GM23338 (cell line): ENCODE data around the gene NFIB. TPM values are rescaled to one million over a fixed set of nuclear protein-coding genes. Genes with fewer than 3 reads are reported as not detected.

Source experiments
- ATAC-seq: fragments of 200-7000 bp; cut with Tn5 transposase; 3 replicates; pipeline ENCODE4 v1.9.1; 2020
- DNase-seq: peaks from one replicate; pipeline ENCODE4 v3.0.0-alpha.2; 2015; ENCODE audit warnings: low spot score
- H2AFZ ChIP-seq: fragments of 200-600 bp; sonication (generic); 2 replicates; pipeline ENCODE4 v1.8.0; 2016; ENCODE audit warnings: antibody characterized with exemption, mild to moderate bottlenecking, moderate library complexity
- H3F3A ChIP-seq: fragments of 200-600 bp; sonication (generic); replicated peaks from 2 replicates; pipeline ENCODE4 v1.8.0; 2017; ENCODE audit warnings: antibody characterized with exemption, mixed run types, low read depth
- H3K27ac ChIP-seq: fragments of 200-600 bp; sonication (generic); 2 replicates; pipeline ENCODE4 v1.6.1; 2016; ENCODE audit warnings: low read depth
- H3K27me3 ChIP-seq: fragments of 200-600 bp; sonication (generic); 2 replicates; pipeline ENCODE4 v1.8.0; 2016; ENCODE audit warnings: mild to moderate bottlenecking, mixed run types, moderate library complexity; ENCODE audit not compliant: insufficient read depth
- H3K36me3 ChIP-seq: fragments of 200-600 bp; sonication (generic); 2 replicates; pipeline ENCODE4 v1.8.0; 2016; ENCODE audit warnings: mild to moderate bottlenecking; ENCODE audit not compliant: insufficient read depth
- H3K4me1 ChIP-seq: fragments of 200-600 bp; sonication (generic); 2 replicates; pipeline ENCODE4 v1.8.0; 2016; ENCODE audit warnings: mild to moderate bottlenecking, moderate library complexity; ENCODE audit not compliant: insufficient read depth
- H3K4me2 ChIP-seq: fragments of 200-600 bp; sonication (generic); 2 replicates; pipeline ENCODE4 v1.7.1; 2017; ENCODE audit warnings: mixed run types
- H3K4me3 ChIP-seq: fragments of 200-600 bp; sonication (generic); 2 replicates; pipeline ENCODE4 v1.6.1; 2016; ENCODE audit warnings: mixed run types
- H3K79me2 ChIP-seq: fragments of 200-600 bp; sonication (generic); replicated peaks from 2 replicates; pipeline ENCODE4 v1.8.0; 2017; ENCODE audit warnings: mild to moderate bottlenecking; ENCODE audit not compliant: insufficient read depth
- H3K9me2 ChIP-seq: fragments of 200-600 bp; sonication (generic); 2 replicates; pipeline ENCODE4 v1.8.0; 2017; ENCODE audit not compliant: insufficient read depth
- H4K20me1 ChIP-seq: fragments of 200-600 bp; sonication (generic); replicated peaks from 2 replicates; pipeline ENCODE4 v1.8.0; 2017; ENCODE audit warnings: mild to moderate bottlenecking; ENCODE audit not compliant: insufficient read depth
- H3K27ac Mint-ChIP-seq: 2 replicates; pipeline ENCODE4 v1.8.0; 2020; ENCODE audit warnings: inconsistent platforms, mild to moderate bottlenecking, moderate library complexity, mixed read lengths
- H3K27me3 Mint-ChIP-seq: 3 replicates; pipeline ENCODE4 v1.8.0; 2022; ENCODE audit warnings: low read depth, mild to moderate bottlenecking, moderate library complexity, mixed read lengths, inconsistent platforms; ENCODE audit not compliant: insufficient read depth, poor library complexity
- H3K36me3 Mint-ChIP-seq: 3 replicates; pipeline ENCODE4 v1.8.0; 2021; ENCODE audit warnings: low read depth, mild to moderate bottlenecking, inconsistent platforms, moderate library complexity, mixed read lengths
- H3K4me1 Mint-ChIP-seq: 3 replicates; pipeline ENCODE4 v1.8.0; 2020; ENCODE audit warnings: mild to moderate bottlenecking, inconsistent platforms, mixed read lengths
- H3K4me3 Mint-ChIP-seq: 3 replicates; pipeline ENCODE4 v1.8.0; 2021; ENCODE audit warnings: moderate library complexity, mild to moderate bottlenecking, inconsistent platforms, mixed read lengths
- H3K9me3 Mint-ChIP-seq: 3 replicates; pipeline ENCODE4 v1.8.0; 2020; ENCODE audit warnings: moderate library complexity, mild to moderate bottlenecking, inconsistent platforms, mixed read lengths
- EZH2phosphoT487 ChIP-seq: fragments of 200-600 bp; sonication (generic); IDR thresholded peaks from one replicate; pipeline ENCODE4 v1.8.1; 2018; ENCODE audit warnings: antibody characterized with exemption; ENCODE audit not compliant: unreplicated experiment
- JUNB ChIP-seq: IDR thresholded peaks from one replicate; pipeline ENCODE4 v1.6.1; 2016; ENCODE audit warnings: antibody characterized with exemption; ENCODE audit not compliant: unreplicated experiment
- NANOG ChIP-seq: IDR thresholded peaks from 2 replicates; pipeline ENCODE4 v1.6.1; 2016; ENCODE audit warnings: antibody characterized with exemption, borderline replicate concordance
- REST ChIP-seq: IDR thresholded peaks from one replicate; pipeline ENCODE4 v1.6.1; 2018; ENCODE audit warnings: antibody characterized with exemption; ENCODE audit not compliant: unreplicated experiment
- STAT1 ChIP-seq: IDR thresholded peaks from one replicate; pipeline ENCODE4 v1.6.1; 2016; ENCODE audit warnings: antibody characterized with exemption; ENCODE audit not compliant: unreplicated experiment
- ZNF331 ChIP-seq: fragments of 250-450 bp; sonication (Bioruptor Pico); IDR thresholded peaks from 2 replicates; pipeline ENCODE4 v1.5.0; 2020; ENCODE audit warnings: low read depth, mild to moderate bottlenecking, moderate library complexity
- polyA plus RNA-seq: library from polyadenylated mRNA; unstranded; fragments of >200 nt; fragmentation: Nextera tagmentation; extraction: Ambion mirVana; gene quantifications from 2 replicates; pipeline ENCODE4 v1.2.1, GENCODE V29; 2016
- total RNA-seq: library from RNA; depleted of rRNA; stranded (reverse); fragments of >200 nt; shearing (Covaris generic); gene quantifications from 2 replicates; pipeline ENCODE4 v1.2.3, GENCODE V29; 2014
- TF ChIP-seq, protein P1 (sequence below): fragments of 250-450 bp; sonication (Bioruptor Pico); IDR thresholded peaks from 2 replicates; pipeline ENCODE4 v1.5.0; 2020; ENCODE audit warnings: mild to moderate bottlenecking, moderate library complexity
- TF ChIP-seq, protein P2 (sequence below), 2 experiments: fragments of 200-600 bp in 1 of 2; sonication (generic) in 1 of 2; conservative IDR thresholded peaks; 2 replicates each; pipeline versions ENCODE4 v1.5.1 to v1.6.1; 2016 to 2017; ENCODE audit warnings: antibody characterized with exemption in 2 of 2, low read depth in 2 of 2, mild to moderate bottlenecking in 2 of 2, moderate library complexity in 1 of 2

The NFIB gene
- total and polyA plus RNA-seq, 2 experiments from 2014 or later, result 3.9 to 4.7 TPM

DNA sequence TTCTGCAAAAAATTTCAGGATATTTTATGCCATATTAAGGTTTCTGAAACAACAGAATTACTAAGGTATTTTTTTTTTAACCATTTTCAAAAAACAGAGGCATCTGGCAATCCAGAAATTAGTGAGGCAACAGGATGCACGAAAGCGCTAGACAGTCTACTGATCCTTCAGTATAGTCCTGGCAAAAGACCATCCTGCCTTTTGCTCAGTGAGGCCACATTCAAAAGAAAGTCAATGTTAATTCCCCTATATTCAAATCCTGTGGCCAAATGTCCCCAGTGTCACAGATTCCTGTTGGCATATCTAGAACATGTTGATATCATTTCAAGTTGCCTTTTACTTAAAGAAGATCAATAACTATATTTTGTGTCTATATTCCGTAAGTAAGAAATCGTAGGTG lies 13.1 kb upstream of the NFIB start:
- no peaks in the 10 kb centered on the region for H3K9me2 ChIP-seq
- peaks cover 4% of the 10 kb centered on the region for H3K27me3 Mint-ChIP-seq
- no peaks in the 10 kb centered on the region for H3K36me3 Mint-ChIP-seq
- H3K9me3 Mint-ChIP-seq, result no peaks in the 10 kb centered on the region
- H3K4me1 Mint-ChIP-seq, result peaks cover 11% of the 10 kb centered on the region
- H3K4me3 ChIP-seq, result no peak overlapping the region
- peaks cover 10% of the 10 kb centered on the region; the same call in 1 of the 2 replicates for H3K4me1 ChIP-seq
- H2AFZ ChIP-seq, result no peak overlapping the region
- no peaks in the 10 kb centered on the region for H3F3A ChIP-seq
- no peak for ATAC-seq
- H3K4me3 Mint-ChIP-seq, result no peak overlapping the region
- no peaks in the 10 kb centered on the region for H3K36me3 ChIP-seq
- H3K79me2 ChIP-seq, result no peaks in the 10 kb centered on the region
- no peaks in the 10 kb centered on the region for H4K20me1 ChIP-seq
- no peak for DNase-seq
- peaks cover 24% of the 10 kb centered on the region for H3K27me3 ChIP-seq
- H3K27ac ChIP-seq, result no peak overlapping the region
- H3K27ac Mint-ChIP-seq, result no peak overlapping the region
- TF ChIP-seq STAT1 (no peak), ZNF331 (CRISPR knock-in tag) (no peak), JUNB (no peak), NANOG (no peak), REST (no peak), EZH2phosphoT487 (no peak)
- TF ChIP-seq, protein P1, sequence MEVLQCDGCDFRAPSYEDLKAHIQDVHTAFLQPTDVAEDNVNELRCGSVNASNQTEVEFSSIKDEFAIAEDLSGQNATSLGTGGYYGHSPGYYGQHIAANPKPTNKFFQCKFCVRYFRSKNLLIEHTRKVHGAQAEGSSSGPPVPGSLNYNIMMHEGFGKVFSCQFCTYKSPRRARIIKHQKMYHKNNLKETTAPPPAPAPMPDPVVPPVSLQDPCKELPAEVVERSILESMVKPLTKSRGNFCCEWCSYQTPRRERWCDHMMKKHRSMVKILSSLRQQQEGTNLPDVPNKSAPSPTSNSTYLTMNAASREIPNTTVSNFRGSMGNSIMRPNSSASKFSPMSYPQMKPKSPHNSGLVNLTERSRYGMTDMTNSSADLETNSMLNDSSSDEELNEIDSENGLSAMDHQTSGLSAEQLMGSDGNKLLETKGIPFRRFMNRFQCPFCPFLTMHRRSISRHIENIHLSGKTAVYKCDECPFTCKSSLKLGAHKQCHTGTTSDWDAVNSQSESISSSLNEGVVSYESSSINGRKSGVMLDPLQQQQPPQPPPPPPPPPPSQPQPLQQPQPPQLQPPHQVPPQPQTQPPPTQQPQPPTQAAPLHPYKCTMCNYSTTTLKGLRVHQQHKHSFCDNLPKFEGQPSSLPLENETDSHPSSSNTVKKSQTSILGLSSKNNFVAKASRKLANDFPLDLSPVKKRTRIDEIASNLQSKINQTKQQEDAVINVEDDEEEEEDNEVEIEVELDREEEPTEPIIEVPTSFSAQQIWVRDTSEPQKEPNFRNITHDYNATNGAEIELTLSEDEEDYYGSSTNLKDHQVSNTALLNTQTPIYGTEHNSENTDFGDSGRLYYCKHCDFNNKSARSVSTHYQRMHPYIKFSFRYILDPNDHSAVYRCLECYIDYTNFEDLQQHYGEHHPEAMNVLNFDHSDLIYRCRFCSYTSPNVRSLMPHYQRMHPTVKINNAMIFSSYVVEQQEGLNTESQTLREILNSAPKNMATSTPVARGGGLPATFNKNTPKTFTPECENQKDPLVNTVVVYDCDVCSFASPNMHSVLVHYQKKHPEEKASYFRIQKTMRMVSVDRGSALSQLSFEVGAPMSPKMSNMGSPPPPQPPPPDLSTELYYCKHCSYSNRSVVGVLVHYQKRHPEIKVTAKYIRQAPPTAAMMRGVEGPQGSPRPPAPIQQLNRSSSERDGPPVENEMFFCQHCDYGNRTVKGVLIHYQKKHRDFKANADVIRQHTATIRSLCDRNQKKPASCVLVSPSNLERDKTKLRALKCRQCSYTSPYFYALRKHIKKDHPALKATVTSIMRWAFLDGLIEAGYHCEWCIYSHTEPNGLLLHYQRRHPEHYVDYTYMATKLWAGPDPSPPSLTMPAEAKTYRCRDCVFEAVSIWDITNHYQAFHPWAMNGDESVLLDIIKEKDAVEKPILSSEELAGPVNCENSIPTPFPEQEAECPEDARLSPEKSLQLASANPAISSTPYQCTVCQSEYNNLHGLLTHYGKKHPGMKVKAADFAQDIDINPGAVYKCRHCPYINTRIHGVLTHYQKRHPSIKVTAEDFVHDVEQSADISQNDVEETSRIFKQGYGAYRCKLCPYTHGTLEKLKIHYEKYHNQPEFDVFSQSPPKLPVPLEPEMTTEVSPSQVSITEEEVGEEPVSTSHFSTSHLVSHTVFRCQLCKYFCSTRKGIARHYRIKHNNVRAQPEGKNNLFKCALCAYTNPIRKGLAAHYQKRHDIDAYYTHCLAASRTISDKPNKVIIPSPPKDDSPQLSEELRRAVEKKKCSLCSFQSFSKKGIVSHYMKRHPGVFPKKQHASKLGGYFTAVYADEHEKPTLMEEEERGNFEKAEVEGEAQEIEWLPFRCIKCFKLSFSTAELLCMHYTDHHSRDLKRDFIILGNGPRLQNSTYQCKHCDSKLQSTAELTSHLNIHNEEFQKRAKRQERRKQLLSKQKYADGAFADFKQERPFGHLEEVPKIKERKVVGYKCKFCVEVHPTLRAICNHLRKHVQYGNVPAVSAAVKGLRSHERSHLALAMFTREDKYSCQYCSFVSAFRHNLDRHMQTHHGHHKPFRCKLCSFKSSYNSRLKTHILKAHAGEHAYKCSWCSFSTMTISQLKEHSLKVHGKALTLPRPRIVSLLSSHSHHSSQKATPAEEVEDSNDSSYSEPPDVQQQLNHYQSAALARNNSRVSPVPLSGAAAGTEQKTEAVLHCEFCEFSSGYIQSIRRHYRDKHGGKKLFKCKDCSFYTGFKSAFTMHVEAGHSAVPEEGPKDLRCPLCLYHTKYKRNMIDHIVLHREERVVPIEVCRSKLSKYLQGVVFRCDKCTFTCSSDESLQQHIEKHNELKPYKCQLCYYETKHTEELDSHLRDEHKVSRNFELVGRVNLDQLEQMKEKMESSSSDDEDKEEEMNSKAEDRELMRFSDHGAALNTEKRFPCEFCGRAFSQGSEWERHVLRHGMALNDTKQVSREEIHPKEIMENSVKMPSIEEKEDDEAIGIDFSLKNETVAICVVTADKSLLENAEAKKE, result no peak
- TF ChIP-seq, protein P2, sequence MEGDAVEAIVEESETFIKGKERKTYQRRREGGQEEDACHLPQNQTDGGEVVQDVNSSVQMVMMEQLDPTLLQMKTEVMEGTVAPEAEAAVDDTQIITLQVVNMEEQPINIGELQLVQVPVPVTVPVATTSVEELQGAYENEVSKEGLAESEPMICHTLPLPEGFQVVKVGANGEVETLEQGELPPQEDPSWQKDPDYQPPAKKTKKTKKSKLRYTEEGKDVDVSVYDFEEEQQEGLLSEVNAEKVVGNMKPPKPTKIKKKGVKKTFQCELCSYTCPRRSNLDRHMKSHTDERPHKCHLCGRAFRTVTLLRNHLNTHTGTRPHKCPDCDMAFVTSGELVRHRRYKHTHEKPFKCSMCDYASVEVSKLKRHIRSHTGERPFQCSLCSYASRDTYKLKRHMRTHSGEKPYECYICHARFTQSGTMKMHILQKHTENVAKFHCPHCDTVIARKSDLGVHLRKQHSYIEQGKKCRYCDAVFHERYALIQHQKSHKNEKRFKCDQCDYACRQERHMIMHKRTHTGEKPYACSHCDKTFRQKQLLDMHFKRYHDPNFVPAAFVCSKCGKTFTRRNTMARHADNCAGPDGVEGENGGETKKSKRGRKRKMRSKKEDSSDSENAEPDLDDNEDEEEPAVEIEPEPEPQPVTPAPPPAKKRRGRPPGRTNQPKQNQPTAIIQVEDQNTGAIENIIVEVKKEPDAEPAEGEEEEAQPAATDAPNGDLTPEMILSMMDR (conservative IDR thresholded peaks at IDR 0.05; ENCODE audit: low read depth in 2 of 2), result no peak
- H3K4me2 ChIP-seq, result no peak overlapping the region
